ENCODE results near the gene FDCSP.
"Not testable (repeated sequence)": the region's sequence is repeated elsewhere in the genome, so short reads cannot be mapped to it uniquely, and the experiment has no call there.

GRCh38 chr4:70242297-70242696, 16.4 kb downstream of the FDCSP start, which contains the start of gene CSN3:
- not testable (repeated sequence) for TF ChIP-seq CTCF (IDR thresholded peaks at IDR 0.05; ENCODE audit: insufficient read depth, low read length, poor library complexity, severe bottlenecking); EZH2phosphoT487 (conservative IDR thresholded peaks at IDR 0.05; ENCODE audit: low read length)
